Activated CD4-positive, CD25-positive, alpha-beta regulatory T cell treated with anti-CD3 and anti-CD28 coated beads, Interleukin-2, amount 50 U/mL, for 16 hours (primary cell): ENCODE measurements around the gene FAM98C.
"Not testable (repeated sequence)": the region's sequence is repeated elsewhere in the genome, so short reads cannot be mapped to it uniquely, and the experiment has no call there.

Experiments used
- DNase-seq: peaks from one replicate; pipeline ENCODE4 v3.0.0-alpha.2; 2020; ENCODE audit warnings: low read depth, low spot score

Gene FAM98C

DNA sequence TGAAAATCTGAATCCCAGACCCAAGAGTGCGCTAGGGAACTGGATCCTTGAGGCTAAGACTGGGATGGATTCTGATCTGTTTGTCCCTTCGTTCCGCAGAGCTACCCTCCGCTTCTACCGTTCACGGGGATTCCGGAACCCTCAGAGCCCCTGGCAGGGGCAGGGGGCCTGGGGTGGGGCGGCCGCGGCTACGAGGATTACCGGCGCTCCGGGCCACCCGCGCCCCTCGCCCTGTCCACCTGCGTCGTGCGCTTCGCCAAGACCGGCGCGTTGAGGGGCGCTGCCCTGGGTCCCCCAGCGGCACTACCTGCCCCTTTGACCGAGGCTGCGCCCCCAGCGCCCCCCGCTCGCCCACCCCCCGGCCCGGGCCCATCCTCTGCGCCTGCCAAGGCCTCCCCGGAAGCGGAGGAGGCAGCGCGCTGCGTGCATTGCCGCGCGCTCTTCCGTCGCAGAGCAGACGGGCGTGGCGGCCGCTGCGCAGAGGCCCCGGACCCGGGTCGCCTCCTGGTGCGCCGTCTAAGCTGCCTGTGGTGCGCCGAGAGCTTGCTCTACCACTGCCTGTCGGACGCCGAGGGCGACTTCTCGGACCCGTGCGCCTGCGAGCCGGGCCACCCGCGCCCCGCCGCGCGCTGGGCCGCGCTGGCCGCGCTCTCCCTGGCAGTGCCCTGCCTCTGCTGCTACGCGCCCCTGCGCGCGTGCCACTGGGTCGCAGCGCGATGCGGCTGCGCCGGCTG is 7.3 kb upstream of the FAM98C start:
- DNase-seq, result no peak

DNA sequence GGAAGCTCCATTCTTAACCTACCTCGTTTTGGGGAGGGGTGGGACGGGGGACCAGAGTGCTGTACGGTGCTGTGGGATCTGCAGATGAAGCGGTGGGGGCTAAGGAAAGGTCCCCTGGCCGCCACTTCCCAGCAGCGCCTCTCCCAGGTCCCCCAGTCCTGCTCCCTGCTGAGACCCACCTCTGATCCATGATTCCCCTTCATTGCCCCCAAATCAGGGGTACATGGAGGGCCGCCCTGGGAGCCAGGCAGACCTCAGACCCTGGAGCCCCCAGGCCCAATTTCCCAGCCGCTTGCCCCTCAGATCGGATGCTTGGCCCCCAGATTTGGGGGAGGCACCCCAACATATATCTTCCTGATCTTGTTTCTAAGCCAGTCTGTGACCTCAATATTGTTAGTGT is 3.8 kb upstream of the FAM98C start:
- no peak for DNase-seq

DNA sequence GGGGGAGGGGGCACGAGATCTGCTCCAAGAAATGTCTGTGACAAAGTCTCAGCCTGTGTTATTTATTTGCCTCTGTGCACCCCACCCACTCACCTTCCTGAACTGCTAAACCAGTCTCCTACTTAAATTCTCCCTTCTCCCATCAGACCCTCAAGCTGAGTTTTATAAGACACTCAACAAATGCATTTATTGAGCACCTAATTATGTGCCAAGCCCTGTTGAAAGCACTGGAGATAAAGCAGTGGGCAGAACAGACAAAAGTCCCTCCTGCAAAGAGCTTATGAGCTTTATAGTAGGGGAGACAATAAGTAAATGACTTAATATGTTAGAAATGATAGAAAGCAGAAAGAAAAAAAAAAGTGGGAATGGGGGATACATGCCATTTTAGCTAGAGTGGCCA is 3.4 kb upstream of the FAM98C start:
- DNase-seq, result no peak

DNA sequence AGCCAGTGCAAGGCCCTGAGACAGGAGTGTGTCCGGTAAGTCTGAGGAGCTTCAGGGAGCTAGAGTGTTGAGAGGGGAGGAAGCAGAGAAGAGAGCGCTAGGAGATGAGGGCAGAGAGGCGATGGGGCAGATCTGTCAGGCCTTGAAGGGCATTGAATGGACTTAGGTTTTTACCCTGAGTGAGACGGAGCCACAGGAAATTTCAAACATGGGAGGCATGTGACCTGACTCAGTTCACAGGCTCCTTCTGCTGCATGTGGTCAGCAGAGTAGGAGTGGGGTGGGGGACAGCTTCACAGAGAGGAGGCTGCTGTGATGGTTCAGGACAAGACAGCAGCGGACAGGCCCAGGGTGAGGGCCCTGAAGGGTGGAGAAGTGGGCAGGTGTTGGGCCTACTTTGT is 2.5 kb upstream of the FAM98C start:
- no peak for DNase-seq

DNA sequence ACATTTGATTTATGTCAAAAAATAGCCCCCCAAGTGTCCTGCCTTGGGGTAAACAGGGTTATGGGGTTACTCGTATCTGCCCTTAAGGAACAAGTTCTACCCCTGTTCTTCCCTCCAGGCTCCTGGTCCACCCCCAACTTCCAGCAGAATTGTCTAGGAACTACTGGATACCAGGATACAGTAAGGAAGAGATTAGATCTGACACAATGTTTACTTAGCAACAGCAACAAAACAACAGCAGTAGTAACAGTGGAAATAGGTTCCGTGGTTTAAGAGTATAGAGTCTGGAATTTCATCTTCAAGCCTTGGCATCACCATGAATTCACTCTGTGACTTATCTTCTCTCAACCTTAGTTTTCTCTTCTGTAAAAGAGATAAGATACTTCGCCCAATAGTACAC is 1.7 kb upstream of the FAM98C start:
- no peak for DNase-seq

DNA sequence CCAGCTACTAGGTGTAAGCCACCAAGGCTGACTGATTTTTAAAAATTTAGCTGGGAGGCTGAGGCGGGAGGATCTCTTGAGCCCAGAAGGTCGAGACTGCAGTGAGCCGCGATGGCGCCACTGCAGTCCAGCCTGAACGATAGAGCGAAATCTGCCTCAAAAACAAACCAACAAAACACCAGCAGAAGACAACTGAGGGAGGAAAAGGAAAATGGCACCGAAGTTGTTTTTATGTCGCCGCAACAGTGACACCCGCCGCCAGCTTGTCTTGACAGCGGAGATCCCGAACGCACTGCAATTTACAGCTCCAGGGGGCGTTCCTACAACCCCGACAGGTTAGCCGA is 298 bp upstream of the FAM98C start:
- DNase-seq, result no peak

DNA sequence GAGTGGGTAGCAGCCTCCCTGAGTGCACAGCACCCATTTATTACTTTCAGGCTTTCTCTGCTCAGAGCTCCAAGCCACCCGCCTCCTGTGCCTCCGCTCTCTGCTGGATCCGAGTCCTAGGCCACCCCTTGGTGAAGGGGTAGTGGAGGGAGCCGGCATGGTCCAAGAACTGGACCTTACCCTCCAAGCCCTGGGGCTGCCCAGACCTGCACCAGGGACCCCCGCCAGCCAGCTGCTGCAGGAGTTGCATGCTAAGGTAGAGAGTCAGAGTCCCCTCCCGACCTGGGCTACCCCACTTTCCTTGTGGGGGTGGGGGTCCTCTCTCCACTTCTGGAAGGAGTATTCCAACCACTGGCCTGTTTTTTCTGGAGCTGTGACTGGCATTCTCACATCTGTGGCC is 2.0 kb downstream of the FAM98C start:
- no peak for DNase-seq

DNA sequence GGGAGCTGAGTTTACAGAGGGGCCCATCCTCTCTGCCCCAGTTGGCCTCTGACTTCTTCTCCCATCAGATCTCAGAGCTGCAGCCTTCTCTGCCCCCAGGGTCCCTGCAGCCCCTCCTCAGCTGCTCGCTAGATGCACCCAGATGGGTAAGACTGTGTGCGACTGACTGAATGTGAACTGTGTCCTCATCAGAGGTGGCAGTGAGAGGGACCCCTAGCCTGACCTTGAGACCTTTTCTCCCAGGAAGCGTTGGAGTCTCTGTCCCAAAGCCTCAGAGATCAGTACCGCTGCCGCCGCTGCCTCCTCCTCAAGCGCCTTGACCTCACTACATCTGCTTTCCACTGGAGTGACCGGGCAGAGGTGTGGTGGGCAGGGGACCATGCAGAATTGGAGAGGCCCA is 2.4 kb downstream of the FAM98C start:
- DNase-seq, result no peak

DNA sequence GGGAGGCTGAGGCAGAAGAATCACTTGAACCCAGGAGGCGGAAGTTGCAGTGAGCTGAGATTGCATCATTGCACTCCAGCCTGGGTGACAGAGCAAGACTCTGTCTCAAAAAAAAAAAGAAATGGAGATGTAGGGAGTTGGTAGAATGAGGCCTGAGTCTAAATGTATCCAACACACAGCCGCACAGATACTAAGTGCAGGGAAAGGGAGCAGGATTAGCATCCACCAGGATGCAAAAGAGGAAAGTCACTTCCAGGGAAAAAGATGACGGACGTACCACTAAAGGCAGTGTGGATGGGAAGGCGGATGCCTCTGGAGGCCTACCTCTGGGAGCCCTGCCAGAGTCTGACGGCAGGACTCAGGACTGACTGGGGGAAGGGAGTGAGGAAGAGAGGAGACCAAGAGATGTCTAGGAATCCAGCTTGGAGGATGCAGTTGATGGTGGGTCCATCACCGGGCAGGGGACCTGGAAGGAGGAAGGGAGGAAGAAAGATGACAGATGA is 6.8 kb downstream of the FAM98C start:
- DNase-seq, result no peak

DNA sequence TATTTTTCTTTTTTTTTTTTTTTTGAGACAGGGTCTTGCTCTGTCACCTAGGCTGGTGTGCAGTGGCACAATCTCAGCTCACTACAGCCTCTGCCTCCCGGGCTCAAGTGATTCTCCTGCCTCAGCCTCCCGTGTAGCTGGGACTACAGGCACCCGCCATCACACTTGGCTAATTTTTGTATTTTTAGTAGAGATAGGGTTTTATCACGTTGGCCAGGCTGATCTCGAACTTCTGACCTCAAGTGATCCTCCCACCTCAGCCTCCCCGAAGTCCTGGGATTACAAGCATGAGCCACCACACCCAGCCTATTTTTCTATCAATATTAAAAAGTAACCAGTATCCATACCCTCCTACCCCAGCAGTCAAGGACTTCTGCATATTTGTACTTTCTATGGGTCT is 7.5 kb downstream of the FAM98C start:
- not testable (repeated sequence) for DNase-seq

DNA sequence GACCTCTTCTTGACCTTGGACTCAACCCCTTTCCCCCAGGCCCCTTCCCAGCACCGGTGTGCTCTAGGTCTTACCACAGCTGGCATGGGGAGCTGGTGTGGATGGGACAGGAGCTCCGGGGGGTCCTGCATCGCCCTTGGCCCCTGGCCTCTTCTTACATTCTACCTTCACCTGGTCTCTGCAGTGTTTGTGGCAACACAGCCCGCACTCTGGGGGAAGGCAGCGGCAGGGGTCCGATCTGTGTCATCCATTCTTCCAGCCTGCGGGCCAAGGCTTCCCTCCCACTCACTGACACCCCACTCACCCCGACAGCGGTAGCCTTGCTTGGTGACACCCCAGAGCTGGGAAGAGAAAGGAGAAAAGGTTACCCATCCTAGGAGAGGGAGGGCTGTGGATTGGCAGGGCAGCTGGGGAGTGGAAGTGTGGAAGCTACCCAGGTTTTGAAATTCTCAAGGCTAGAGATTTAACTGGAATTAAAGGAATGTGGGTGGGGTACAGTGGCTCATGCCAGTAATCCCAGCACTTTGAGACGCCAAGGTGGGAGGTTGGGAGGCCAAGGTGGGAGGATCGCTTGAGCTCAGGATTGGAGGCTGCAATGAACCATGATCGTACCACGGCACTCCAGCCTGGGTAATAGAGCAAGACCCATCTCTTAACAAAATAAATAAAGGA is 8.3 kb downstream of the FAM98C start:
- DNase-seq, result no peak

DNA sequence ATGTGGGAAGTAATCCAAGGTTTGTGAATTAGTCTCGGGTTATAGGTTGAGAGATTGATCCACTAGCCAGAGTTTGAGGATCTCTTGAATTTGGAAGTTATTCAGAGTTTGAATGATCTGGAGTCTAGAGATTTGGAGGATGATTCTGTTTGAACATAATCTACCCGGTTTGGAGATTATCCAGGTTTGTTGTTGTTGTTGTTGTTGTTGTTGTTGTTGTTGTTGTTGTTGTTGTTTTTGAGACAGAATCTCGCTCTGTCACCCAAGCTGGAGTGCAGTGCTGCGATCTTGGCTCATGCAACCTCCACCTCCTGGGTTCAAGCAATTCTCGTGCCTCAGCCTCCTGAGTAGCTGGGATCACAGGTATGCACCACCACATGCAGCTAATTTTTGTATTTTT is 9.0 kb downstream of the FAM98C start:
- DNase-seq, result not testable (repeated sequence)

DNA sequence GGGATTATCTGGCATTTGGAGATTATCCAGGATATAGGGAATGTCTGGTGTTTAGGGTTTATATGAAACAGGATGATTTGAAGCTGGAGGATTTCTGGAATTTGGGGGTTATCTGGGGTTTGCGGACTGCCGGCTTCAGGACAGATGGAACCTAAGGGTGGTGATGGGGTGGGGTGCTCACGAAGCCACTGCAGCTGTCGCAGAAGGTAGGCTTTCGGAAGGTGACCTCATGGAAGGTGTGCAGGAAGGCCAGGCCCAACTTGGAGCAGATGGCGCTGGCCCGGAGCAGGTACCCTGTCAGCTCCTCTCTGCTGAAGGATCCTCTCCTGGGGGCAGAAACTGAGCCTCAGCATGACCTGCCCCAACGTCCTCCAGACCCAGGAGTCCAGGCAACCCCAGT is 9.6 kb downstream of the FAM98C start:
- no peak for DNase-seq

DNA sequence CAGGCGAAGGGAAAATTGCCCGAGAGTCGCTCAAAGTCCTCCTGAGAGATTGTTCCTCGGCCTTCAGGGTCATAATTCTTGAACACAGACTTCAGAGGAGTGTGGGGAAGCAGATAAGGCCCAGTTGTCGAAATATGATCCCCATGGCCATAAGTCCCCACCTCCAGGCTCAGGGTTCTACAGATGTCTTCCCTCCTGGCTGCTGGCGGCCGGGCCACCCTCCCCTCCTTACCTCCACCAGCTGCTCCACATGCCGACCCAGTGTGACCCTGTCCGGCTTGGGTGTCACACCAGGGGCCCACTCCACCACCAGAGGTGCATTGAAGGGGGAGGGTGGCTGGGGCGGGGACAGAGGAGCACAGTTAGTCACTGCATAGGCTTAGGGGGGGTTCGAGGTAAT is 10.1 kb downstream of the FAM98C start:
- no peak for DNase-seq

DNA sequence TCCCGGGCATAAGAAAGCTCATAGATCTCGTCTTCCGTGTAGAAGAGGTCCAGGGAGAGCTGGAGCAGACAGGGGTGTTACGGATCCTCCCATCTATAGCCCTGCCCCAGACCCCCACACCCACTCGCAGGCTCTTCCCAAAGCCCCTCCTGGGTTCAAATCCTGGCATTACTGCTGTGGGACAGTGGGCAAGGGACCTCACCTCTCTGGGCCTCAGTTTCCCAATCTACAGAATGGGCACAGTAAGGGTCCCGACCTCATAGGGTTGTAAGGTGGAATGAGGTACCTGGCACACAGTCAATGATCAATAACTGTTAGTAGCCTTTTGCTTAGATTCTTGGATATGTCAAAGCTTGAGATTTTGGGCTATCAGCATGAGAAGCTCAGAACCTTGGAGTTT is 10.5 kb downstream of the FAM98C start:
- DNase-seq, result no peak

DNA sequence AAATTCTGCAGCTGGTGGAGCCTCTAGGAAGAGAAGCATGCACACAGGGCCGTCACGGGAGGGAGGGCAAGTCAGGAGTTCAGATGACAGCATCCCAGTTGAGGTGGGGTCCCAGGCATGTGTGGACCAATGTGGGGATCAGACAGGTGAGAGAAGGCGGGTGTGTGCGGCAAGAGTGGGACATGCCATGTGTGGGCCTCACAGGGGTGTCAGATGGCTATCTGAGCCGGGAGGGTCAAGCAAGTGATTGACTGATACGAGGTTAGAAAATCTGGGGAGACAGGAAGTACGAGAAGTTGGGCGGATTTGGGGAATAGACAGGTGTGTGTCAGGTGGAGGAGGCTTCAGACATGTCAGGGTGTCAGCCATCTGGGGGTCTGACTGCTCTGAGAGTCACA is 14.3 kb downstream of the FAM98C start:
- DNase-seq, result no peak

DNA sequence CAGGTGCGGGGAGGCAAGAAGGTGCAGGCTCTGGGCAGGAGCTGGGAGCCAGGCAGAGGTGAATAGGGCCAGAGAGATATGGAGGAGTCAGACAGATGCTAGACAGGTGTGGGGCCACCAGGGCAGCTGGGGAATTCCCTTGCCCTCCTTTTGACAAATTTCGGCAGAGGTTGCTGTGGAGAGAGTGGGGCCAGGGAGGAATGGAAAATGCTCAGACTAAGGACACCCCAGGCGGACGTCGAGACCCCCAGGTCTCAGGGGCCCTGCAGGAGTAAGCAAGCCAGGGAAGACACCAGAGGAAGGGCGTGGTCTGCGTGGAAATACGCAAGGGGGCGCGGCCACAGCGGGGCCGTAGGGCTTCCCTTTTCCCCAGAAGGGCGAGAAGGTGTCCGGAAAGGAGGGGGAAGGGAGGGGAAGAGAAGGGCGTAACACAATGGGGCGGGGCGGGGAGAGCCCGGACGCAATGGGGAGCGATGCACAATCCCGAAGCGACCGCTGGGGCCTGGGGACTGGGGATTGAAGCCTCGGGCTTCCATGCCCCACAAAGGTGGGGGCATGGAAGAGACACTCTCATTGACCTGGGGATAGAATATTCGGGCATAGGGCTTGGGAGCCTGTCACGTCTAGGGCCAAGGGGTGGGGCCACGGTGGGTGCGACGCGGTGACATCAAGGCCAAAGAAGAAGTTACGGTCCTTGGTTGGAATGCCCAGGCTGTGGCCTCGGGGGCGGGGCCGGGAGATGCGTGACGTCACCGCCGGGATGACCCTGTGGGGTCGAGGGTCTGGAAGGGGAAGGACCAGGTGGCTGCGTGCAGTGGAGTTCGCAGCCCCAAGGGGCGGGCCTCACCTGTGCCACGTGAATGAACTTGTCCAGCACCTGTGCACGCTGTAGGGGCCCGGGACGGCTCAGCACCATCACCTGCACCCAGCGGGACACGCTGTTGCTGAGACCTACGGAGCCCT is 14.9 kb downstream of the FAM98C start:
- DNase-seq, result no peak

DNA sequence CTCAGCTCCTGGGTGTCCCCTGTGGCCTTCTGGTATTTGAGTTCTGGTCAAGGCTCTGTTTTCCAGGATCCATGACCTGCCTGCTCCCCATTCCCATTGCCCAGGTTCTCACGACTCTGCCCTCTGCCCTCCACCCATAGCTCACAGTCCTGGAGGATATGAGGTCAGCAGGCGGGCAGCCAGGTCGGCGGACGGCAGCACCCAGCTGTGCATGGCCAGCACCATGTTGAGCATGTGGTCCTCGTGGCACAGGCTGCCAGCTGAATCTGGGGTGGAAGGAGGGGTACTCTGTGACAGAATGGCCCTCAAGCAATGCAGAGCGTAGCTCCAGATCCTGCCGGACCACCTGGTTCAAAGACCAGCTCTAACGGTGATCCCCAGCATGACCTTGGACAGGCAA is 18.0 kb downstream of the FAM98C start:
- DNase-seq, result no peak

DNA sequence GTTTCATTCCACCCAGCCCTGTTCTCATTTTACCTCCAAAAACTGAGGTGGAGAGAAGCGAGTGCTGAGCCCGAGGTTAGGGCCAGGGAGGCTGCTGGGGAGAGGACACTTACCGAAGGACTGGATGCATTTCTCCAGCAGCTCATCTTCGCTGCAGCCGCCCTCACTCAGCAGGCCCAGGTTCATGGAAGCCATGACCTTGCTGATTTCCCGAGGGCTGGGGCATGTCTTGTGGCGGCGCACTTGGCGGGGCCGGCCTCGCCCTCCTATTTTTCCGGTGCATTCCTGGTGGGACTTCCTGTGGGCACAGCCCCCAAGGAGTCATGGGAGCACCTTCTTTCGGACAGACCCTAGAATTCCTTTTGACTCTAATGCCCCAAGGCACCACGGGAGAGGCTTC is 19.0 kb downstream of the FAM98C start:
- DNase-seq, result no peak

DNA sequence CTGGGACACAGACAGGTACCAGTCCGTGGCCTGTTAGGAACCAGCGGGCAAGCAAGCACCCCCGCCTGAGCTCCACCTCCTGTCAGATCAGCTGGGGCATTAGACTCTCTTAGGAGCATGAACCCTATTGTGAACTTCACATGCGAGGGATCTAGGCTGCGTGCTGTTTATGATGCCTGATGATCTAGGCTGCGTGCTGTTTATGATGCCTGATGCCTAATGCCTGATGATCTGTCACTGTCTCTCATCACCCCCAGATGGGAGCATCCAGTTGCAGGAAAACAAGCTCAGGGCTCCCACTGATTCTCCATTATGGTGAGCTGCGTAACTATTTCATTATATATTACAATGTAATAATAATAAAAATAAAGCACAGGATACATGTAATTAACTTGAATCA is 19.5 kb downstream of the FAM98C start:
- DNase-seq, result no peak

DNA sequence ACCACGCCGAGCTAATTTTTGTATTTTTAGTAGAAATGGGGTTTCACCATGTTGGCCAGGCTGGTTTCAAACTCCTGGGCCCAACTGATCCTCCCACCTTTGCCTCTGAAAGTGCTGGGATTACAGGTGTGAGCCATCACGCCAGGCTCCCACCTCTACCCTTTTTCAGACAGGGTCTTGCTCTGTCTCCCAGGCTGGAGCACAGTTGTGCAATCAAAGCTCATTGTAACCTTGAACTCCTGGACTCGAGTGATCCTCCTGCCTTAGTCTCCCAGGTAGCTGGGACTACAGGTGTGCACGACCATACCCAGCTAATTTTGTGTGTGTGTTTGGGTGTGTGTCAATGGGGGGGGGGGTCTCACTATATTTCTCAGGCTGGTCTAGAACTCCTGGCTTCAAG is 21.4 kb downstream of the FAM98C start:
- DNase-seq, result no peak

DNA sequence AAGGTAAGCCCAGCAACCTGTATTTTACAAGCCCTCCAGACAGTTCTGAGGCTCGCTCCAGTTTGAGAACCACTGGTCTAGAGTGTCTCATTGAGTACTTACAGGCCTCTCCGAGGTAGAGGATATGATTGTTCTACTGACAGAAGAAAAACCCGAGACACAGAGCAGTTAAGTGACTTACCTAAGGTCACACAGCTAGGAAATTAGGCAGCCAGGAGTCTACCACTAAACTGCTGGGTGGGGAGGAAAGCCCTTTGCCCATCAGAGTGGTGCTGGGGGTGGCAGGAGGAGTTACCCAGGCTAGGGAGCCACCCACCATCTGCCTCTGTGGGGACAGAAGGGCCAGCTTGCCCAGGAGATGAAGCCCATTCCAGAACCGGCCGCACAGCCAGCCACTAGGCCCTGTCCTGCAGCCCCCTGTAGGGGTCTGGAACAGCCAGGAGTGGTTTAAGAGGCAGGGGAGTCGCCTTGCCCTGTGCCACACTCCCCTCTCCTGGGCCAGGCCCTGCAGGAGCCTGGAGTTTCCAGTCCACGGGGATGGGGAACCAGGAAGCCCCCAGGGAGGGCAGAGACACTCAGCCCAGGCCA is 22.4 kb downstream of the FAM98C start:
- DNase-seq, result no peak
